Lung (tissue), 12 donors: Measurements from ENCODE around the gene C12orf43. TPM values are rescaled to one million over a fixed set of nuclear protein-coding genes. Genes with fewer than 3 reads are reported as not detected.

ENCODE experiments used
- ATAC-seq: fragments of 200-7000 bp; cut with Tn5 transposase; one replicate; pipeline ENCODE4 v1.9.1; 2020; ENCODE audit warnings: moderate number of reproducible peaks; ENCODE audit not compliant: insufficient read depth, low FRiP score
- DNase-seq, 3 donors: peaks; one replicate each; pipeline ENCODE4 v3.0.0-alpha.2; 2013 to 2017
- H3K27ac ChIP-seq, 2 donors: one replicate each; pipeline ENCODE4 v1.5.1; 2013; ENCODE audit warnings: mild to moderate bottlenecking in 2 of 2, moderate library complexity in 2 of 2, control low read depth in 1 of 2, inconsistent platforms in 1 of 2, low read depth in 1 of 2, low read length in 1 of 2
- H3K27me3 ChIP-seq, 3 donors: one replicate each; pipeline ENCODE4 v1.5.1; 2013; ENCODE audit warnings: low read length in 2 of 3; ENCODE audit not compliant: control insufficient read depth in 3 of 3, insufficient read depth in 3 of 3
- H3K36me3 ChIP-seq, 4 donors: one replicate each; pipeline ENCODE4 v1.5.1; 2013; ENCODE audit warnings: low read length in 4 of 4, mild to moderate bottlenecking in 1 of 4, moderate library complexity in 1 of 4; ENCODE audit not compliant: control insufficient read depth in 4 of 4, insufficient read depth in 4 of 4
- H3K4me1 ChIP-seq, 5 donors: one replicate each; pipeline ENCODE4 v1.5.1; 2013; ENCODE audit warnings: low read length in 5 of 5, mild to moderate bottlenecking in 2 of 5, moderate library complexity in 1 of 5; ENCODE audit not compliant: control insufficient read depth in 5 of 5, insufficient read depth in 5 of 5
- H3K4me3 ChIP-seq: one replicate; pipeline ENCODE4 v1.5.1; 2013; ENCODE audit warnings: mild to moderate bottlenecking, control low read depth, moderate library complexity
- H3K9ac ChIP-seq, 2 donors: one replicate each; pipeline ENCODE4 v1.5.1; 2013; ENCODE audit warnings: low read length in 2 of 2, control low read depth in 1 of 2; ENCODE audit not compliant: insufficient read depth in 1 of 2
- H3K9me3 ChIP-seq, 4 donors: one replicate each; pipeline ENCODE4 v1.5.1; 2013; ENCODE audit warnings: low read length in 3 of 4, mild to moderate bottlenecking in 1 of 4, moderate library complexity in 1 of 4; ENCODE audit not compliant: control insufficient read depth in 4 of 4, insufficient read depth in 3 of 4
- CTCF ChIP-seq: IDR thresholded peaks from 2 replicates; pipeline ENCODE4 v1.5.1; 2012; ENCODE audit warnings: mild to moderate bottlenecking; ENCODE audit errors: control extremely low read depth, extremely low read depth
- WGBS, 2 donors: extraction: QIAGEN DNeasy Blood & Tissue Kit; methylation state at CpG; one replicate each; pipeline ENCODE4 v1.1.7; 2013; 5-methylcytosine and 5-hydroxymethylcytosine counted together
- polyA plus RNA-seq, 2 donors: library from polyadenylated mRNA; stranded (reverse); fragments of 200-250 nt; gene quantifications; one replicate each; pipeline ENCODE4 v1.2.1, GENCODE V29; 2013
- total RNA-seq, 2 donors: library from RNA; depleted of rRNA in 1 of 2; stranded (reverse); fragments of >200 nt in 1 of 2; gene quantifications; one replicate each; pipeline ENCODE4 v1.2.1, GENCODE V29; 2014 to 2021
- donor health status: control.
- donor health status: control.
- donor health status: Bipolar disorder and iron deficiency.
- donor health status: healthy.
- donor health status: DM: yes; HTN: yes; CAD: no.

C12orf43 gene
- total and polyA plus RNA-seq, 4 donors: 9.9 to 17.6 (median 12.5) TPM

GRCh38 chr12:121001060-121001459 is 15.2 kb downstream of the C12orf43 start:
- WGBS, 2 donors: 78 to 85% methylated on average over 11 of the region's 11 CpGs

GRCh38 chr12:121000530-121000929 is 15.8 kb downstream of the C12orf43 start:
- Histone ChIP-seq H3K36me3 (peaks cover 5 to 26% (median 11%) of the 10 kb centered on the region in 4 donors), H3K9ac (no peak overlapping the region), H3K9me3 (no peaks in the 10 kb centered on the region), H3K27ac (no peak overlapping the region), H3K27me3 (no peaks in the 10 kb centered on the region), H3K4me1 (peaks cover 0 to 3% (median 0%) of the 10 kb centered on the region in 5 donors), H3K4me3 (no peak overlapping the region)
- WGBS, 2 donors: 79 to 90% methylated on average over 11 of the region's 11 CpGs
- no peak for TF ChIP-seq CTCF
- ATAC-seq (no peak), DNase-seq (no peak)

More at GRCh38 chr12:121001060-121001459, 15.2 kb downstream of the C12orf43 start:
- no peak for TF ChIP-seq CTCF
- H3K27ac ChIP-seq: no peak overlapping the region
- no peaks in the 10 kb centered on the region for H3K9me3 ChIP-seq
- H3K36me3 ChIP-seq: peaks cover 8 to 28% (median 11%) of the 10 kb centered on the region in 4 donors
- H3K4me3 ChIP-seq: no peak overlapping the region
- H3K27me3 ChIP-seq: no peaks in the 10 kb centered on the region
- H3K9ac ChIP-seq: no peak overlapping the region
- DNase-seq (no peak), ATAC-seq (no peak)
- H3K4me1 ChIP-seq: peaks cover 0 to 3% (median 0%) of the 10 kb centered on the region in 5 donors

GRCh38 chr12:120999191-121000120 is 16.8 kb downstream of the C12orf43 start:
- peaks cover 3 to 18% (median 10%) of the 10 kb centered on the region in 4 donors for H3K36me3 ChIP-seq
- DNase-seq (no peak), ATAC-seq (no peak)
- 45 to 68% methylated on average over 23 of the region's 23 CpGs for WGBS, 2 donors
- H3K27me3 ChIP-seq: no peaks in the 10 kb centered on the region
- H3K9ac ChIP-seq: no peak overlapping the region
- H3K4me1 ChIP-seq: peaks cover 0 to 3% (median 0%) of the 10 kb centered on the region in 5 donors
- H3K9me3 ChIP-seq: no peaks in the 10 kb centered on the region
- TF ChIP-seq CTCF: no peak
- H3K4me3 ChIP-seq: no peak overlapping the region
- no peak overlapping the region for H3K27ac ChIP-seq
